Dermis lymphatic vessel endothelial cell (primary cell): ENCODE measurements around the gene DEGS1. TPM values are rescaled to one million over a fixed set of nuclear protein-coding genes. Genes with fewer than 3 reads are reported as not detected.

Source experiments
- total RNA-seq: library from RNA; depleted of rRNA; stranded (reverse); fragments of >200 nt; gene quantifications from 2 replicates; pipeline ENCODE4 v1.2.1, GENCODE V29; 2014

Gene DEGS1
- total RNA-seq = 122 and 136 TPM in 2 replicates

GRCh38 chr1:224182866-224183590, at the start of gene DEGS1:
TSS of gene DEGS1 (plus strand) at chr1:224183240. CDS start at chr1:224183337, 97 bp downstream.

Other genes with a start within 250 kb of the DEGS1 start
- 83.3 and 98.5 TPM in 2 replicates for gene FBXO28, start 69.1 kb upstream of the DEGS1 start, total RNA-seq
- gene NVL, start 146.9 kb downstream of the DEGS1 start, total RNA-seq = 18.7 and 29.3 TPM in 2 replicates
- 85.8 and 96.3 TPM in 2 replicates for gene CNIH4, start 173.6 kb downstream of the DEGS1 start, total RNA-seq